DMS79 (cell line): ENCODE measurements around the gene AADACL4.

ENCODE experiments used
- DNase-seq: peaks from one replicate; lab custom pipeline; 2025; lab: John Stamatoyannopoulos, UW

AADACL4 gene

DNA sequence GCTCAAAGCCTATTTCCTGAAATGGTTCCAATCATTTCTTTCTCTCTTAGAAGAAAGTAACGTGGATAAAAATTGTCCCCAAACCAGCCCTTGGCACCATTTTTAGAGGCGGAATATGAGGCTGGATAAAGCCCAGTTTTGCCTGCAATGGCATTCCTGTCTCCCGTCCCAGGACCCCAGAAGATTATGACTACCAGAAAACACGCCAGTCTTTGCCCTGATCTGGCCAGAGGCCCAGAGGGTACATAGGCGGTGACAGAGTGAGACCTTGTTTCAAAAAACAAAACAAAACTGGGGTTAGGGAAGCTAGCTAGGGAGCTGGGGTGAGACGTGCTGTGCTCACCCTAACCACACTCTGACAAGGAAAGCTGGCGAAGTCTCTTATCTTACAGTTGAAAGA is at the start of gene AADACL4:
AADACL4 (plus strand) TSS at position 301 of the 400 bp plus-strand sequence. CDS start 462 bp downstream, outside the sequence.
- DNase-seq: no peak

DNA sequence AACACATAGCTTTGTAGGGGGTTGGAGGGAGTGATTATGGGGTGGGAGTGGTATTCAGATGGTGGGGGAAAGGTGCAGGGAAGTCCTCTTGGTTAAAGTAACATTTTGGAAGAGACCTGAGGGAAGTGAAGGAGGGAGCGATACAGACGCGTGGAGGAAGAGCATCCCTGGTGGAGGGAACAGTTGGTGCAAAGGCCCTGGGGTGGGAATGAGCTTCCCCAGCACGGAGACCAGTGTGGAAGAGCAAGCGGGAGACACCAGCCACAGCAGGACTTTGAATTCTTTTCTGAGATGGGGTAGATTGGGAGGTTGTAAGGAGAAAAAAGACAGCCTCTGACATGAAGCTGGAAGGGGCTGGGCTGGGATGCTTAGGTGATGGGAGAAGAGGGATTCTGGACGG is 49.4 kb upstream of the AADACL4 start:
- no peak for DNase-seq

DNA sequence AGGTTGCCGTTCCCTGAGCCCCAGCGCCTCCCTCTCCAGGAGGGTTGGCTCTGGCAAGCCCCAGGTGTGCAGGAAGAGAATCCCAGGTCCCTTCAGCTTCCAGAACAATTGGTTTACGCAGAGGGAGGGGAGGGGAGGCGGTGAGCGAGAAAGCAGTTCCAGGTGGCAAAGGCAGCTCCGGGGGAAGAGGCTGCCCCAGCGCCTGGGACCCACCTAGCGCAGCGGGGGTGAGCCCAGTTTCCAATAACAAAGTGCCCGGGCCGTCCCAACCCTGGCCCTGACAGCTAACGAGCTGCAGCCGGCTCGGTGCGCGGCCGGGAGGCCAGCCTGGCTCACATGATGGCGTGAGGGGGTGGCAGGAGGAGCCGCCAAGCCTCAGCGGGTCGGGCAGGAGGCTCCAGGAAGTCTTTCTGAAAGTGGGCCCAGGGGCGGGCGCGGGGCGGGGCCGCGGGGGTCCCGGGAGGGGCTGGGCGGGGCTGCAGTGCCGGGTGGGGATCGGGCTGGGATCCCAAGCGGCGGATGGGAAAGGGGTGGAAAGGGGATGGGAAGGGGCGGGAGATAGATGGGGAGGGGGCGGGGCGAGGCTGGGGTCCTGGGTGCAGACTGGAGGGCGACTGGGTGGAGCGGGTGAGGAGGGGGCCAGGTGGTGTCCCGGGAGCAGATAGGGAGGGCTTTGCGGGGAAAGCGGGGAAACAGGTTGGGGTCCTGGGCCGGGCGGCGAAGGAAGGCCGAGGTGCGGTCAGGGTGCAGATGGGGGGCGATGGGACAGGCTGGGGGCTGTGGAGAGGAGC is 48.7 kb upstream of the AADACL4 start:
- no peak for DNase-seq

DNA sequence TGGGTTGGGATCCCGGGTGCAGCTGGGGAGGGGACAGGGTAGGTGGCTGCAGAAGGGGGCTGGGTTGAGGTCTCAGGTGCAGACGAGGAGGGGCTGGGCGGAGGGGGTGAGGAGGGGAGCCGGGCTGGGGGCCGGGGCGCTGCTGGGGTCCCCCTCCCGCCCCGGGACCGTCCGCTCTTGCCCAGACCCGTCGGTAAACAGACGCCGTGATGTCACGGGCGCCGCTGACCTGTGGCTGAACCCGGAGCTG is 48.2 kb upstream of the AADACL4 start:
- no peak for DNase-seq

DNA sequence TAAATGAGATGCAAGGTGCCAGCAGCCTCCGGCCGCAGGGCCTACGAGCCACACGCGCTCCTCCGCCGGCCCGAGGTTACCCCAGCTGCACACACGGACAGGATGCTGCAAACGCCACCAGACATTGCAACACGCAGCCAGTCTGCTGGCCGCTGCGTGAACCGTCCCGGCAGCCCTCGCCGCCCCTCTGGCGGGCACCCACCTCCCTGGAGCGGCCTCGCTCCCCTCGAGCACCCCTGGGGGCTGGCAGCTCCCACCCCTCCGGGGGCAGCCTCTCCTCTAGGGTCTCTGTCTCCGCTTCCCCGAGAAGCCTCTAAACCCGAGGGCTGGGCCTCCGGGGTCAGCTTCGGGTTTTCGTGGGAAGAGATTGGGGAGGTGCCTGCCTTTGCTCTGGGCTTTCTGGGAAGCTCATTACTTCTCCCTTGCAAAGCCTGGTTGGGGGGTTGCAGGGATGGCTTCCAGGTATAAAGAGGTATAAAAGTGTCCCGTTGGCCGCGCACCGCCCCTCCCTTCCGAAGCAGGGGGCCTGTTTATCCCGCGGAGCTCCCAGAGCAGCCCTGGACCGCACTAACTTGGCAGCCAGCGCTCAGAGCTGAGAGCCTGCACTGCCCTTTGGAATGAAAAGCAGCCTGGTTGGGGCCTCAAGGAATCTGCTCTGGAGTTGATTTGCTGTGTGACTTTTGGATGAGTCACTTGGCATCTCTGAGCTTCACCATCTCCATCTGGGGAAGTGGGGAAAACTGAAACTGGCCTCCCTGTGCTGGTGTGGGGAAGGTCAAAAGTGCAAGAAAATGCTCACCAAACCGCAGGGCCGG is 47.7 kb upstream of the AADACL4 start:
- DNase-seq: no peak

DNA sequence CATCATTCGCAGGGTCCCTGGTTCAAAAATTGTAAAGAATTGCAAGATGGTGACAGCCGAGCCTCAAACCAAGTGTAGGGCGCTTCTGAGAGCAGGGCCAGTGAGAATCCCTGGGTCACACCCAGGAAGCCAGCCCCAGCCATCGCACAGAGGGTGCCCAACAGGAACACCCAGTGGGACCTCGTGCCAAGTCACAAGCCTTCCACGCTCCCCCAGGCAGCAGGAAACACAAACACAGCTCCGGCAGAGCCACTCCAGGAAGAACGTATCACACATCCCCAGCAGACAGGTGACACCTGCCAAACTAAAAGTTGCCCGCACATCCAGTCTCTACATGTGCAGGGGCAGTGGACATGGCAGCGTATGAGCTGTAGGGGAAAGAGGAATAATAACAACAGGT is 46.1 kb upstream of the AADACL4 start:
- DNase-seq: no peak

DNA sequence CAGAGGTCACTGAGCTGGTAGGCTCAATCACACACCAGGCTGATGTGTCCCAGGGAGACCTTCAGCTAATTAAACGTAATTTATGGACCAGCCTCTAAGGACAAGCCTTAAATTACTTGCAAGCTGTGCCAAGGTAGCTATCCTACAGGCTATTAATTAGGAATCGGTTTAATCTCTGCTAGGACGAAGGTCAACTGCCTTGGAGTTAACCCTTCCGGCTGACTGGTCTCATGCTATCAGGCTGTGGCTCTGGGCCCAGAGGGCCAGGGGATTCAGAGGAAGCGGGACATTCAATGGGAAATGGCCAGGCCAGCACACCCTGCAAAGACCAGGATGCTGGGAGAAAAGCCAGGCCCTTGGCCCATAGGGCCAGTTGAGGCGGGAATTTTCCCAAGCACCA is 44.9 kb upstream of the AADACL4 start:
- no peak for DNase-seq

DNA sequence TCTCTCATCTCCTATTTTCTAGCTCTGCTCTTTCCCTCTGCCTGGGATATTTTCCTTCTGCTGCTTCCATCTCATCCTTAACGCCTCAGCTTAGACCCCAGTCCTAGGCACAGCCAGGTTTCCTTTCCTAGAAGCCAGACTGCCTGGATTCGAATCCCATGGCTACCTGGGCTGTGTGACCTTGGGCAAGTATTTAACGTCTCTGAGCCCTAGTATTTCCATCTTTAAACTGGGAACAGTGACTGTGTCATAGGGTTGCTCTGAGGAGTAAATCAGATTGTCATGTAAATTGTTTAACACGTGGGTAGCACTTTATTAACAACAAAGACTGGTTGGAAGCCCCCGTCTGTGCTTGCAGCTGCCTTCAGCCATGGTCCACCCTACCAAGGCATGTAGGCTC is 44.2 kb upstream of the AADACL4 start:
- no peak for DNase-seq

DNA sequence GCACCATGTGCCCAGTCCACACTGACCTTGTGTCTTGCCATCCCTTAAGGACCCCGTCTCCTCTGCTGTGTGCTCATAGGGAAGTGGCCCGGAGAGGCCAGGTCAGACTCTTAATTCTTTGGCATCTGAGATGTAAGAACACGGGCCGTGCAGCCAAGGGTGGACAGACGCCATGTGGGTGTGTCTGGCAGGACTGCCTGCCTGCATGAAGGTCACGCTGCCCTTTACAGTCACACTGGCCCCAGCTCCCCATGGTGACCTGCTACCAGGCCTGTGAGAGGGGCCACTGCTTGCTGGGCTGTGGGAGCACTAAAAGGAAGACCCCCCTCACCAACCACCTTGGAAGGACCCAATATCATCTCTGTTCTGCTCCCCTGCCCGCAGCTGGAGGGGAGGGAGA is 43.5 kb upstream of the AADACL4 start:
- DNase-seq: no peak

DNA sequence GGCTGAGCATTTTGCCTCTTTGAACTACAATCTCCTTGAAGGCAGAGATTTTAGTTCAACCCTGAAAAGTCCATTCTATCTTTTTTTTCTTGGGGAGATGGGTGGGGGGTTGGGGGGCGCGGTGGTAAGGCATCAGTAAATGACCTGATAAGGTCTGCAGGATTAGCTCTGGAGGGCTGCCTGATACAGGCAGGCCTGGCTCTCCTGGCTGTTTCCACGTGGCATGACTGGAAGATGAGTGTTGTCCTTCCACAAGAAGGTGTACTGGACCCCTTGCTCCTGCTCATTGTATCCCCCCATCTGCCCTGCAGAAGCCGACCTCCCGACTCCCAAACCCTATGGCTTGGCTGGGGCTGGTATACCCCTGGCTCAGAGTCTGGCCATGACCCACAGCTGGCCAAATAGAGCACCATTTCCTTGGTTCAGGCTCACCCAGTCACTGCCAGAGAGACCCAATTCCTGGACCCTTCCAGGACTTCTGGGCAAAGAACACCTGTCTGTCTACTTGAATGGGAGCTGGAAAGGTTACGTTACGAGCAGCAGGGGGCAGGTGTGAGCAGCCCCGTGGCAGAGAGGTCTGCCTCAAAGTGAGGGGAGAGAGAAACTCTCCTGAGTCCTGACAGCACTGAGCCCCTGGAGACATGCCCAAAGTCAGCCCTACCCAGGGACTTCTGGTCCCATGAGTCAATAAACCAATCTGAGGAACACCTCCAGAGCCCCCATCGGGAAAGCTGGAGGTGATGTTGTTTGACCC is 42.8 kb upstream of the AADACL4 start:
- no peak for DNase-seq

DNA sequence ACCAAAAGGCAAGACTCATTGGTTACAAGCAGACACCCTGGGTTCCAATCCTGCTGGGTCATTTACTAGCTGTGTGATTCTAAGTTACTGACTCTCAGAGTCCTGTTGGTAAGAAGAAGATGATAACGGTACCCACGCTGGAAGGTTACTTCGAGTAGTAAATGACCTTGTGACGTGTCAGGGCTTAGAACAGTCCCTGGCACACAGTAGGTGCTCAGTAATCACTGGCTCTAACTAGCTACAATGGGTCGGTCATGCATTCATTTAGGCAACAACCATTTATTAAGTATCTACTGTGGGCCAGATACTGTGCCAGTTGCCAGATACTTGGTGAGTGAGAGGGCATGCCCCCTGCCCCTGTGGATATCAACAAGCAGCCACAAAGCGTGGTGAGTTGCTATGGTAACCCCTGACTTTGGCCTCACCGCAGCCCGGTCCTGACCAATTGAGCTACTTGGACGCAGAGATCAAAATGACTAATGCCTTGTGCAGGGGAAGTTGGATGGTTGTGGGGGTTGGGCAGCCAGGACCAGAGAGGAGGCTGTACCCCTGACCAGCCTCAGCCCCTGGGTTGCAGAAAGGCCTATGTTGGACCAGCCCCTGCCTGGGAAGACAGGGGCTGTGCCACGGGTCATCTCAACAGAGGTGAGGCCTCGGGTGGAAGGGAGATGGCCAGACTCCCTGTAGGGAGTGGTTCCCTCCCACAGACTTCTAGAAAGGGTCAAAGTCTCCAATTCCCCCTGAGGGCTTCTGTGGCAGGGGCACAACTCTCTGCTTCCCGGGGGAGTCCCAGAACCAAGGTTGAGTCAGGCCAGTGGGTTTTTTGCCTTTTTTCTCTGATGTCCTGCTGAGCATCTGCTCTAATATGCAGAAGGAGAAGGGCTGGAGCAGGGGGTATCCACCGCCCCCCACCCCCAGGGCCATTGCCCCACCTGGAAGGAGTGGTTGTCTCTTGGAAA is 41.9 kb upstream of the AADACL4 start:
- no peak for DNase-seq

DNA sequence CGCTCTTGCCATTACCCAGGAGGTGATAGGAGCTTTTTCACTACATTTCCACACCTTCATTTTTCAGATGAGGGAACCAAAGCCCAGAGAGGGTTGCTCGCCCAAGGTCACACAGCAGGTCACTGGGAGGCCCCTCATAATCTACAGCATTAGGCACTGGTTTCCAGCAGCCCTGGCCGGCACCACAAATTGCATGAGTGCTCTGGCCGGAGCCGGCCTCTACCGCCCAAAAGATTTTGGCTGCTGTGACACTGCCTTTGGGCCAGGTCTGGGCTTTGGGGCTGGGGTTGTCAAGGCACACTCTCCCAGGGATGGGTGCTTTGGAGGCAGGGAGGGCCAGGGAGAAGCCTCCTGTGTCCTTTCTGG is 41.2 kb upstream of the AADACL4 start:
- DNase-seq: no peak

DNA sequence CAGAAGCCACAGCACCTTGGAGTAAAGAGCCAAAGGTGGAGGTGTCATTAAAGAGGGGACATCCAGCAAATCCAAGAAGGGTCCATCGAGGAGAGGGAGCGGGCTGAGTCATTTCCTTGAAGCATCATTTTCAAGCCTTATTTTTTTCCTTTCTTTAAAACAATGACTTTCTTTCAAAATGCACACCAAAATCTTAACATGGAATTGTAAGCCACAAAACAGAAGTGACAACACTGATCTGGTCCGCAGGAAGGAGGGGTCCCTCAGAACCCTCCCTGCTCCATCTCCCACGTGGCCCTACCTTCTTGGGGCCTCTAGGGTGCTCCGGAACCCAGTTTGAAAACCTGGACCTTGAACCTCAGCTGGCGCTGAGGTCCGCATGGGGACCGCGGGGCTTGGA is 40.7 kb upstream of the AADACL4 start:
- DNase-seq: no peak

DNA sequence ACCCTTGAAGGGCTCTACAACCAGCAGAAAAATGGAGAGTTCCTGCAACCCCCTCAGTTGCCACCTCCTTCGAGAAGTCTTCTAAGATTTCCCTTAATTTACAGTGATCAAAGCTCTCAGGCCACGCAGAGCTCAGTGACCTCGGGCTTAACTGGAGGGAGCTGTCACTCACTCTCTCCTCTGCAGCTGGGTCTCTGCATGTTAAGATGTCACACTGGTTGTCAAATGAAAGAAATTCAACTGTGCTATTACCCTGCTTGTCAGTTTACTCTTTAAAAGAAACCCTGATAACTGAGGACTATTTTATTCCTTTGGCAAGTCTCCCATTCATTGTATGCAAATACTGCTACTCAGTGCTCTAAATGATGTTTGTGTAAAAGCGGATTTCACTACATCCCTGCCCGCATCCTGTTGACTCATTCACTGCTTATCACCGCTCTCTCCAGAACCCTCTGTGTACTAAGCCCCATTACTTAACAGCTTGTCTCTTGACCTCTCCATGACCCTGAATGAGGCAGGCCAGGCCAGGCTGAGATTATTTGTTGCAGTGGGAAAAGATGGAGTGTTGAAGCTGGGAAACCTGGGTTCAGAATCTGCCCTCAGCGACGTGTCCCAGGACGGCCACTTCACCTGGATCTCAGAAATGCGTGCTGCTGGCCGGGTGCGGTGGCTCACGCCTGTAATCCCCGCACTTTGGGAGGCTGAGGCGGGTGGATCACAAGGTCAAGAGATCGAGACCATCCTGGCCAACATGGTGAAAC is 39.6 kb upstream of the AADACL4 start:
- DNase-seq: no peak

DNA sequence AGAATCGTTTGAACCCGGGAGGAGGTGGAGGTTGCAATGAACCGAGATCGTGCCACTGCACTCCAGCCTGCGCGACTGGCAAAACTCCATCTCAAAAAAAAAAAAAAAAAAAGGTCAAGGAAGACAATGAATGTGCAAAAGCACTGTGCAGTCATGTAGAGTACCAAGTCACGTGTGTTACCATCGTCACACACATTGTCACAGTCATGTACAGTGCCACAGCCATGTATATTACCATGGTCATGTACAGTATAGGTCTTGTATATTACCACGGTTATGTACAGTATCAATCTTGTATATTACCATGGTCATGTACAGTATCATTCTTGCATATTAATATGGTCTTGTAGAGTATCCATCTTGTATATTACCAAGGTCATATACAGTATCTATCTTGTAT is 38.9 kb upstream of the AADACL4 start:
- DNase-seq: no peak

DNA sequence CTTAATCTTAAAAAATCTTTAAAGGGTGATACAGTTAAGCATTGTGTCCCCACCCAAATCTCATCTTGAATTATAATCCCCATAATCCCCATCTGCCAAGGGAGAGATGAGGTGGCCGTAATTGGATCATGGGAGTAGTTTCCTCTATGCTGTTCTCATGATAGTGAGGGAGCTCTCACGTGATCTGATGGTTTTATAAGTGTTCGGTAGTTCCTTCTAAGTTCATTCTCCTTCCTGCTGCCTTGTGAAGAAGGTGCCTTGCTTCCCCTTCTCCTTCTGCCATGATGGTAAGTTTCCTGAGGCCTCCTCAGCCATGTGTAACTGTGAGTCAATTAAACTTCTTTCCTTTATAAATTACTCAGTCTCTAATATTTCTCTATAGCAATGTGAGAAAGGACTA is 36.6 kb upstream of the AADACL4 start:
- no peak for DNase-seq

DNA sequence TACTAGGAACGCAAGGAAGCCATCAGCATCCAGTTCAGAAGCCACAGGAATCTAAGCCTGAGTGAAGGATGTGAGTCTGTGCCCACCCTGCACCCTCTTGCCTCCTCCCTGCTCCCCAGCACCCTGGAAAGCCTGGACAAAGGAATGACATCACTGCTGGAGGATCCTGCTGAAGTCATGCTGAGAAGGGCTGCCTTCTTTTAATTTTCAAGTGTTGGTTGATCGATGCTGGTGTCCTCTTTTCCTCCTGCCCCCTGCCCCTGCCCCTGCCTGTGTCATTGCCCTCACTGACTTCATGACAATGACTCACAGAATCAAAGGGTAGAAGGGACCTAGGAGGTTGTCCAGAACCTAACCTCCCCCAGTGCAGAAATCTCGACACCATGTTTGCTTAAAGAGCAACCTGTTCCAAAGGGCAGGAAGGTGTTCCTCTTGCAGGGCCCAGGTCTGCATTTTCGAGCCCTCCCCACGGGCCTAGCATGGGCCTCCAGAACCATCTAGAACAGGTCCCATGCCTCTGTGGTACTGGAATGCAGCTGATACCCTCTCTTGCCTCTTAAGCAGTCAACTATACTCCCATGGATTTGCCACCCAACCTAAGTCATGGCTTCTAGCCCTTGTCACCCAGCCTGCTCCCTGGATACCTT is 35.5 kb upstream of the AADACL4 start:
- no peak for DNase-seq

DNA sequence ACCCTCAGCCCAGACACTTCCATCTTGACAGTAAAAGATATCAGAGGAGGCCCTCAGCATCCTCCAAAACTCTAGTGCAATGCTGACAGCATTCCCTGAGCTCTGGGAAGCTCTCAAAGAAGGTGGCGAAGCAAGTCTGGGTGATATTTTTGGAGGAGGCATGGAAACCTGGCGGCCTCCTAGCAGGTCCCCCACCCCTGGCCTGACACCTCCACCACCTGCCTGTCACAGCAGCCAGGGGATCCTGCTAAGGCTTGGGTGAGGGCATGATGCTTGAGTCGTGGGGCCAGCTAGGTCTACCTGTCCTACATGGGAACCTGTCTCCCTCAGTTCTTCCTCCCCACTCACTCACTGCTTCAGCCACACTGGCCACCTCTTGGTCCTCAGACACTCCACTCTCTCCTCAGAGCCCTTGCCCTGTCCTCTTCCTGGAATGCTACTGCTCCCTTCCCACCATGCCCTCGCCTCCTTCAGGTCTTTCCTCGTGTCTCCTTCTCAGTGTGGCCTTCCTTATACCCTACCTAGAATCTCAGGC is 34.3 kb upstream of the AADACL4 start:
- no peak for DNase-seq

DNA sequence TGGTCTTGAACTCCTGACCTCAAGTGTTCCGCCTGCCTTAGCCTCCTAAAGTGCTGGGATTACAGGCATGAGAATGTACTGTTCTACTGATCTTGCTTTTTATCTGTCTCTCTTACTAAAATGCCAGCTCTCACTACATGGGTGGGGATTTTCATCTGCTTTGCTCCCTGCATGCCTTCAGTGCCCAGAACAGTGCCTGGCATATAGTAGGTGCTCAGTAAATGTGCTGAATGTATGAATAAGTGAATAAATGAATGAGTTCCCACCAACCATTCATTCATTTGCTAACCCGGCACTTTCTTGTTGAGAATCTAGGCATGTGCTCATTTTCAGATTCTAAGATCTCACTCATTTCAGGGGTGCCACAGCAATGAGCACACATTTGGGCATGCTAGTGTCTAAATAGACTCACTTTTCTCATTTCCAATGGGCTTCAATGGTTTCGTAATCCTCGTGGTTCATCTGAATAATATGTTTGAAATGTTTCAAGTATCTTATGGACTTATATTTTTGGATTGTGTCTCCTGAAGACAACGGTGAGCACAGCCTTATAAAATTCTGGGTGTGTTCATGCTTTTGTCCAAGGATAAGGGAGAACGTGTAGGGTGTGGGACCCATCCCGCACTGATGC is 33.5 kb upstream of the AADACL4 start:
- DNase-seq: no peak

DNA sequence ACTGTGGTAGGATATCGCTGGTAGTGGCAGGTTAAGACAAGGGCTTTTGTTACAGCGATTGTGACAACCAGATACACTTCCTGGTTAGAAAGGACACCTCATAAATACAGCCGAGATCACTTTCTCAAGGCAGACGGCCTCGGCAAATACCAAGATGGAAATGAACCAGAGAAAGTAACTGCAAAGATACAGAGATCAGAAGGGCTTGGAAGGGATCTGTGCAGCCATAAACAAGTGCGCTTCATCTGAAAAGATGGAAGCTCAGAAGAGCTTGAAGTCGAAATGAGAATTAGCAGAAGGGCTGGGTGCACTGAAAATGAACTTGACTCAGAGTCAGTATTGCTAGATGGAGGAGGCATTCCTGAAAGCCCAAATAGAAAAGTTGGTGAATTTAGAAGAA is 32.9 kb upstream of the AADACL4 start:
- no peak for DNase-seq
